ENCODE measurements around the gene PDGFRB. TPM values are rescaled to one million over a fixed set of nuclear protein-coding genes. Genes with fewer than 3 reads are reported as not detected.

Gene PDGFRB
- total and polyA plus RNA-seq, 10 of the 15 experiments (the other 5 are each of a cell fraction or from before 2014, with no cell fraction given) = 0.02 to 3.0 (median 1.0) TPM

DNA sequence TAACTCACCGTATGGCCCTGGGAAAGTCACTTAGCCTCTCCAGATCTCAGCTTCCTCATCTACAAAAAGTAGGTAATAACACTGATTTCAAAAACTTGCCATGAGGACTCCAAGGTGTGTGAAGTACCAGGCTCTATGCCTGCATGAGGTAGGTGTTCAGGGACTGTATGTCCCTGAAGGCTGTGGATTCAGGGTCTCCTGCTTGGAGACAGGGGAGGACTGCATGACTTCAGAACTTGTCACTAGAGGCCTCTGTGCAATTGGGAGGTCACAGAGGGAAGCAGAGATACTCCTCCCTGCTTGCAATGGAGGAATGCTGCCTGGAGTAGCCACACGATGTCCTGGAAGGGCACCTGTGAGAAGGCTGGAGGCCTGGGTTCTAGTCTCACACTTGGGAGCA lies 2.2 kb downstream of the PDGFRB start:
- SMC1A ChIA-PET (ENCODE audit: uncharacterized antibody, unreplicated experiment) = interaction anchor here (1.0 to 1.4 kb wide), 2 partner anchors 15 to 64 kb away, joined by 3 to 4 read pairs; no protein-coding TSS in a partner anchor
- no peak overlapping the region for H3K27ac ChIP-seq (ENCODE audit: control insufficient read depth, insufficient read depth)
- ATAC-seq (no peak), FAIRE-seq (no peak), DNase-seq (ENCODE audit: low read depth, low spot score) (no peak)
- BruUV-seq (replicated peaks) = no TSS peak
- RAD21 ChIA-PET (ENCODE audit: unreplicated experiment) = interaction anchor here (1.4 kb wide), 1 partner anchor 19 kb away, joined by 3 read pairs; no protein-coding TSS in a partner anchor
- H3K4me2 ChIP-seq (ENCODE audit: control insufficient read depth, insufficient read depth) = no peak overlapping the region
- in situ Hi-C loops (cut with MboI) (no loop called here), intact Hi-C loops (cut with micrococcal nuclease; ENCODE audit: unreplicated experiment) (no loop called here)
- TF ChIP-seq, protein P1, sequence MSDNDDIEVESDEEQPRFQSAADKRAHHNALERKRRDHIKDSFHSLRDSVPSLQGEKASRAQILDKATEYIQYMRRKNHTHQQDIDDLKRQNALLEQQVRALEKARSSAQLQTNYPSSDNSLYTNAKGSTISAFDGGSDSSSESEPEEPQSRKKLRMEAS (IDR thresholded peaks at IDR 0.05; ENCODE audit: low read depth, low read length) = no peak
- TF ChIP-seq JUND (IDR thresholded peaks at IDR 0.05; ENCODE audit: low read depth, low read length) (no peak), NBN (IDR thresholded peaks at IDR 0.05) (no peak), RB1 (IDR thresholded peaks at IDR 0.05; ENCODE audit: borderline replicate concordance) (no peak), PAX8 (IDR thresholded peaks at IDR 0.05) (no peak), RCOR1 (conservative IDR thresholded peaks at IDR 0.05; ENCODE audit: low read depth, low read length) (no peak), FOXM1 (IDR thresholded peaks at IDR 0.05; ENCODE audit: low read depth, low read length) (no peak), MTA2 (IDR thresholded peaks at IDR 0.05; ENCODE audit: low read depth) (no peak)
- TF ChIP-seq, protein P2, sequence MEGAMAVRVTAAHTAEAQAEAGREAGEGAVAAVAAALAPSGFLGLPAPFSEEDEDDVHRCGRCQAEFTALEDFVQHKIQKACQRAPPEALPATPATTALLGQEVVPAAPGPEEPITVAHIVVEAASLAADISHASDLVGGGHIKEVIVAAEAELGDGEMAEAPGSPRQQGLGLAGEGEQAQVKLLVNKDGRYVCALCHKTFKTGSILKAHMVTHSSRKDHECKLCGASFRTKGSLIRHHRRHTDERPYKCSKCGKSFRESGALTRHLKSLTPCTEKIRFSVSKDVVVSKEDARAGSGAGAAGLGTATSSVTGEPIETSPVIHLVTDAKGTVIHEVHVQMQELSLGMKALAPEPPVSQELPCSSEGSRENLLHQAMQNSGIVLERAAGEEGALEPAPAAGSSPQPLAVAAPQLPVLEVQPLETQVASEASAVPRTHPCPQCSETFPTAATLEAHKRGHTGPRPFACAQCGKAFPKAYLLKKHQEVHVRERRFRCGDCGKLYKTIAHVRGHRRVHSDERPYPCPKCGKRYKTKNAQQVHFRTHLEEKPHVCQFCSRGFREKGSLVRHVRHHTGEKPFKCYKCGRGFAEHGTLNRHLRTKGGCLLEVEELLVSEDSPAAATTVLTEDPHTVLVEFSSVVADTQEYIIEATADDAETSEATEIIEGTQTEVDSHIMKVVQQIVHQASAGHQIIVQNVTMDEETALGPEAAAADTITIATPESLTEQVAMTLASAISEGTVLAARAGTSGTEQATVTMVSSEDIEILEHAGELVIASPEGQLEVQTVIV (IDR thresholded peaks at IDR 0.05; ENCODE audit: borderline replicate concordance, partially characterized antibody) = no peak
- TF ChIP-seq, protein P3, sequence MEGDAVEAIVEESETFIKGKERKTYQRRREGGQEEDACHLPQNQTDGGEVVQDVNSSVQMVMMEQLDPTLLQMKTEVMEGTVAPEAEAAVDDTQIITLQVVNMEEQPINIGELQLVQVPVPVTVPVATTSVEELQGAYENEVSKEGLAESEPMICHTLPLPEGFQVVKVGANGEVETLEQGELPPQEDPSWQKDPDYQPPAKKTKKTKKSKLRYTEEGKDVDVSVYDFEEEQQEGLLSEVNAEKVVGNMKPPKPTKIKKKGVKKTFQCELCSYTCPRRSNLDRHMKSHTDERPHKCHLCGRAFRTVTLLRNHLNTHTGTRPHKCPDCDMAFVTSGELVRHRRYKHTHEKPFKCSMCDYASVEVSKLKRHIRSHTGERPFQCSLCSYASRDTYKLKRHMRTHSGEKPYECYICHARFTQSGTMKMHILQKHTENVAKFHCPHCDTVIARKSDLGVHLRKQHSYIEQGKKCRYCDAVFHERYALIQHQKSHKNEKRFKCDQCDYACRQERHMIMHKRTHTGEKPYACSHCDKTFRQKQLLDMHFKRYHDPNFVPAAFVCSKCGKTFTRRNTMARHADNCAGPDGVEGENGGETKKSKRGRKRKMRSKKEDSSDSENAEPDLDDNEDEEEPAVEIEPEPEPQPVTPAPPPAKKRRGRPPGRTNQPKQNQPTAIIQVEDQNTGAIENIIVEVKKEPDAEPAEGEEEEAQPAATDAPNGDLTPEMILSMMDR (IDR thresholded peaks at IDR 0.05 in 2 of 3, conservative IDR thresholded peaks at IDR 0.05 in 1 of 3; ENCODE audit: control insufficient read depth in 2 of 3, extremely low read depth in 1 of 3, insufficient read depth in 1 of 3, low read depth in 3 of 3, low read length in 3 of 3) = no peak
- TF ChIP-seq, protein P4, sequence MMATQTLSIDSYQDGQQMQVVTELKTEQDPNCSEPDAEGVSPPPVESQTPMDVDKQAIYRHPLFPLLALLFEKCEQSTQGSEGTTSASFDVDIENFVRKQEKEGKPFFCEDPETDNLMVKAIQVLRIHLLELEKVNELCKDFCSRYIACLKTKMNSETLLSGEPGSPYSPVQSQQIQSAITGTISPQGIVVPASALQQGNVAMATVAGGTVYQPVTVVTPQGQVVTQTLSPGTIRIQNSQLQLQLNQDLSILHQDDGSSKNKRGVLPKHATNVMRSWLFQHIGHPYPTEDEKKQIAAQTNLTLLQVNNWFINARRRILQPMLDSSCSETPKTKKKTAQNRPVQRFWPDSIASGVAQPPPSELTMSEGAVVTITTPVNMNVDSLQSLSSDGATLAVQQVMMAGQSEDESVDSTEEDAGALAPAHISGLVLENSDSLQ (IDR thresholded peaks at IDR 0.05) = no peak
- H3K9me3 ChIP-seq (replicated peaks; ENCODE audit: control insufficient read depth, insufficient read depth, low read length) = no peaks in the 10 kb centered on the region
- CTCF ChIA-PET = interaction anchor here (1.0 to 3.4 kb wide), 6 partner anchors 8 to 23 kb away, joined by 3 to 13 read pairs (median 4); no protein-coding TSS in a partner anchor
- POLR2A ChIA-PET = no interaction called here
- no peaks in the 10 kb centered on the region for H3K27me3 ChIP-seq (replicated peaks in 1 of 2; ENCODE audit: control insufficient read depth in 2 of 2, insufficient read depth in 2 of 2, low read length in 1 of 2)
- no peak overlapping the region for H3K4me3 ChIP-seq
- H3K36me3 ChIP-seq (ENCODE audit: control insufficient read depth in 2 of 2, insufficient read depth in 2 of 2, low read length in 1 of 2) = no peaks in the 10 kb centered on the region
- no peak overlapping the region for H2AFZ ChIP-seq (ENCODE audit: control insufficient read depth, low read depth, low read length)
- peaks cover 4% of the 10 kb centered on the region for H3K4me1 ChIP-seq (ENCODE audit: control insufficient read depth, insufficient read depth, low read length)
- no peaks in the 10 kb centered on the region for H3K79me2 ChIP-seq (ENCODE audit: control insufficient read depth, insufficient read depth, low read length)
- WGBS (ENCODE audit: insufficient coverage, insufficient replicate concordance, low lambda C conversion rate, missing lambda C conversion rate) = 46% methylated on average over 2 of the region's 2 CpGs
- H3K9ac ChIP-seq (ENCODE audit: control insufficient read depth, insufficient read depth, low read length) = no peak overlapping the region
- H4K20me1 ChIP-seq (ENCODE audit: control insufficient read depth, insufficient read depth) = no peaks in the 10 kb centered on the region
